Muscle layer of colon (tissue), 2 donors: ENCODE results near the gene IMPDH1.

Source experiments
- H3K27ac ChIP-seq: one replicate; pipeline ENCODE4 v1.7.0; 2013; ENCODE audit warnings: low read depth, mild to moderate bottlenecking, low read length, moderate library complexity
- H3K27me3 ChIP-seq, 2 donors: one replicate each; pipeline ENCODE4 v1.7.0; 2013; ENCODE audit warnings: low read length in 2 of 2, mild to moderate bottlenecking in 2 of 2; ENCODE audit not compliant: insufficient read depth in 2 of 2, control insufficient read depth in 1 of 2
- H3K36me3 ChIP-seq: one replicate; pipeline ENCODE4 v1.7.0; 2013; ENCODE audit warnings: mild to moderate bottlenecking, low read length; ENCODE audit not compliant: insufficient read depth
- H3K4me1 ChIP-seq: one replicate; pipeline ENCODE4 v1.7.0; 2013; ENCODE audit warnings: mild to moderate bottlenecking, low read length; ENCODE audit not compliant: insufficient read depth
- H3K4me3 ChIP-seq, 2 donors: one replicate each; pipeline ENCODE4 v1.7.0; 2013; ENCODE audit warnings: low read length in 2 of 2, low read depth in 1 of 2, mild to moderate bottlenecking in 1 of 2, moderate library complexity in 1 of 2
- H3K9ac ChIP-seq: one replicate; pipeline ENCODE4 v1.7.0; 2013; ENCODE audit warnings: low read length
- H3K9me3 ChIP-seq: one replicate; pipeline ENCODE4 v1.7.0; 2013; ENCODE audit warnings: mild to moderate bottlenecking, low read length
- donor health status: abdominal sarcoma.
- donor health status: Adenocarcinoma of cecum.

IMPDH1 gene

GRCh38 chr7:128400566-128400965, 9.2 kb downstream of the IMPDH1 start:
- peaks cover 50% of the 10 kb centered on the region for H3K36me3 ChIP-seq
- no peaks in the 10 kb centered on the region for H3K27me3 ChIP-seq
- no peak overlapping the region for H3K27ac ChIP-seq
- H3K4me1 ChIP-seq = peaks cover 17% of the 10 kb centered on the region
- no peaks in the 10 kb centered on the region for H3K9me3 ChIP-seq
- H3K9ac ChIP-seq = no peak overlapping the region
- H3K4me3 ChIP-seq = no peak overlapping the region

- Histone ChIP-seq H3K4me3 (no peak overlapping the region), H3K9ac (no peak overlapping the region), H3K36me3 (peaks cover 52% of the 10 kb centered on the region), H3K4me1 (peaks cover 14% of the 10 kb centered on the region), H3K9me3 (no peaks in the 10 kb centered on the region), H3K27me3 (no peaks in the 10 kb centered on the region), H3K27ac (no peak overlapping the region)
Measured at GRCh38 chr7:128399991-128400390, 9.8 kb downstream of the IMPDH1 start.

DNA sequence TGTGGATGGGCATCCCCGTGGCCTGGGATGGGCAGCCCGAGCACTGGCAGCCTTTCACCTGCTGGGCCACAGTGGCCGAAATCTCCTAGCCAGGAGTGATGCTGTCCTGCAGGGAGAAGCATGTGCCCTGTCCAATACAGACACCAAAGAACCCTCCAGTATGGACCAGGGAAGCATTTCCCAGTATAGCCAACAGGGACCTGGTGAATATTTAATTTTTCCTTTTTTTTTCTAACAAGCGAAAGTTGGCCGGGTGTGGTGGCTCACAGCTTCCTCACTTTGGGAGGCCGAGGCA, 11.0 kb downstream of the IMPDH1 start:
- no peaks in the 10 kb centered on the region for H3K9me3 ChIP-seq
- peaks cover 2% of the 10 kb centered on the region for H3K4me1 ChIP-seq
- H3K36me3 ChIP-seq = peaks cover 61% of the 10 kb centered on the region
- H3K4me3 ChIP-seq = no peak overlapping the region
- no peaks in the 10 kb centered on the region for H3K27me3 ChIP-seq
- no peak overlapping the region for H3K27ac ChIP-seq
- no peak overlapping the region for H3K9ac ChIP-seq

DNA sequence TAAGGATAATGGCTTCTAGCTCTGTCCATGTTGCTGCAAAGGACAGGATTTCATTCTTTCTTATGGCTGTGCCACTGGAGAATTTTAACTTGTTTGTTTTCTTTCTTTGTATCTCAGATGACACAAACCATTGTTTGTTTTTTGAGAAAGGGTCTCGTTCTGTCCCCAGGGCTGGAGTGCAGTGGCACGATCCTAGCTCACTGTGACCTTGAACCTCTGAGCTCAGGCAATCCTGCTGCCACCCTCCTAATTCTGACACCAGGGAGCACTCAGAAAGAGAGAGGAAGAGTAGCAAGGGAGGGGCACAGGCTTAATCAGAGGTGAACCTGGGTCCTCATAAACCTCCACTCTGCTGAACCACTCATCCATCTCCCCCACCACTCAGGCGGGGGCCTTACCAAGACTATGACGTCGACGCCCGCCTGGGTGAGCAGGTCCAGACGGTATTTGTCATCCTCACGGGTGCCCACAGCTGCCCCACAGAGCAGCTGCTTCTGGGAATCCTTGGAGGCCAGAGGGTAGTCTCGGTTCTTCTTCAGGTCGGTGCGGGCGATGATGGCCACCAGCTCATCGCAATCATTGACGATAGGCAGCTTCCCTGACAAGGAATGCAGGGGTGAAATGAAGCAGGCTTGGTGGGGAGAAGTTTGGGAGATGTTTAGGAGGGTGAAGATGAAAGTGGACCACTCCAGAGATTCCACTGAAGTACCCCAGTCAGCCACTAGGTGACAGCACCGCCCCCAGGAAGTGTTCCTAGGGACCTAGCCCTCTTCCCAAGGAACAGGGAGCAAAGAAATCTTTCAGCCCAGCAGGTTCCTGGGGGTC, 11.6 kb downstream of the IMPDH1 start:
- Histone ChIP-seq H3K27ac (no peak overlapping the region), H3K9ac (no peak overlapping the region), H3K27me3 (no peaks in the 10 kb centered on the region), H3K4me1 (no peaks in the 10 kb centered on the region), H3K36me3 (peaks cover 60% of the 10 kb centered on the region), H3K4me3 (no peak overlapping the region), H3K9me3 (no peaks in the 10 kb centered on the region)

- H3K9ac ChIP-seq = no peak overlapping the region
- no peaks in the 10 kb centered on the region for H3K27me3 ChIP-seq
- no peak overlapping the region for H3K27ac ChIP-seq
- no peaks in the 10 kb centered on the region for H3K4me1 ChIP-seq
- peaks cover 55% of the 10 kb centered on the region for H3K36me3 ChIP-seq
- H3K9me3 ChIP-seq = no peaks in the 10 kb centered on the region
- H3K4me3 ChIP-seq = no peak overlapping the region
Measured at GRCh38 chr7:128396357-128396756, 13.4 kb downstream of the IMPDH1 start.

GRCh38 chr7:128395748-128396147, 14.0 kb downstream of the IMPDH1 start:
- Histone ChIP-seq H3K27me3 (no peaks in the 10 kb centered on the region), H3K9me3 (no peaks in the 10 kb centered on the region), H3K4me3 (no peak overlapping the region), H3K36me3 (peaks cover 52% of the 10 kb centered on the region), H3K9ac (no peak overlapping the region), H3K27ac (no peak overlapping the region), H3K4me1 (no peaks in the 10 kb centered on the region)

- Histone ChIP-seq H3K9ac (no peak overlapping the region), H3K9me3 (no peaks in the 10 kb centered on the region), H3K4me1 (no peaks in the 10 kb centered on the region), H3K4me3 (no peak overlapping the region), H3K27me3 (no peaks in the 10 kb centered on the region), H3K27ac (no peak overlapping the region), H3K36me3 (peaks cover 44% of the 10 kb centered on the region)
Measured at GRCh38 chr7:128394904-128395496, 14.8 kb downstream of the IMPDH1 start.

DNA sequence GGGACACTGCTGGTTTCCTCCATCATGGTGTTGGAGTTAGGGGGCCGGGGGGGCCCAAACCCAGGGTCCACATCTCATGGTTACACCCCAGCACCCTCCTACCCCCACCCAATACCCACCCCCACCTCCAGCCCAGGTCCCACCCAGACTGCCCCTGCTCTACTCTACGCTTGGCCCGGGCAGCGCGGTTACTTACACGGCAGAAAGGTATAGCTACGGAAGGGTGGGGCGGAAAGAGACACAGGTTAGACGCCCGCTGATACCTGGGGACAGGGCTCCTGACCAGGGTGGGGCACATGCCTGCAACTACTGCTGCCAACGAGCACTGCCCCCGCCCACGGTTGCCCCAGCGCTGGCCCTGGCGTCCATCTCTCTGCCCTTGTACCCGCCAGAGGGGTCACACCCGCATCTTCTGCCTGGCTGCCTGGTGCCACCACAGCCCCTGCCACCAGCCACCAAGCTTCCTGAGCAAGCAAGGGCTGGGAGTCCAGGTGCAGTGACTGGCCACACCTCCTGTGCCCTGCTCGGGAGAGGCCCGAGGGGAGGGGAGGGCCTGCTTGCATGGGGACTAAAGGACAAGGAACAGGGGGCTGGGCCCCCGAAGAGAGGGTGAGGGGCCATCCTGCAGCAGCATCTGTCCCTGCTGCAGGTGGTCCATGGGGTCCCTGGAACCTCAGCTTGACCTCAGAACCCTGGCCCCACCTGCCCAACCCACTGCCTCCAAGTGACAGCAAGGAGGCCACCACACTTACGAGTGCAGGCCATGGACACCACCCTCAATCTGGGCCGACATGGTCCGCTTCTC, 16.1 kb downstream of the IMPDH1 start:
- H3K27me3 ChIP-seq = no peaks in the 10 kb centered on the region
- H3K4me3 ChIP-seq = no peak overlapping the region
- no peak overlapping the region for H3K27ac ChIP-seq
- H3K9ac ChIP-seq = no peak overlapping the region
- H3K9me3 ChIP-seq = no peaks in the 10 kb centered on the region
- H3K4me1 ChIP-seq = no peaks in the 10 kb centered on the region
- peaks cover 41% of the 10 kb centered on the region for H3K36me3 ChIP-seq

GRCh38 chr7:128392446-128393327, 17.1 kb downstream of the IMPDH1 start:
- no peaks in the 10 kb centered on the region for H3K9me3 ChIP-seq
- H3K27me3 ChIP-seq = no peaks in the 10 kb centered on the region
- H3K4me3 ChIP-seq = no peak overlapping the region
- peaks cover 4% of the 10 kb centered on the region for H3K4me1 ChIP-seq
- no peak overlapping the region for H3K27ac ChIP-seq
- no peak overlapping the region for H3K9ac ChIP-seq
- H3K36me3 ChIP-seq = peaks cover 33% of the 10 kb centered on the region

DNA sequence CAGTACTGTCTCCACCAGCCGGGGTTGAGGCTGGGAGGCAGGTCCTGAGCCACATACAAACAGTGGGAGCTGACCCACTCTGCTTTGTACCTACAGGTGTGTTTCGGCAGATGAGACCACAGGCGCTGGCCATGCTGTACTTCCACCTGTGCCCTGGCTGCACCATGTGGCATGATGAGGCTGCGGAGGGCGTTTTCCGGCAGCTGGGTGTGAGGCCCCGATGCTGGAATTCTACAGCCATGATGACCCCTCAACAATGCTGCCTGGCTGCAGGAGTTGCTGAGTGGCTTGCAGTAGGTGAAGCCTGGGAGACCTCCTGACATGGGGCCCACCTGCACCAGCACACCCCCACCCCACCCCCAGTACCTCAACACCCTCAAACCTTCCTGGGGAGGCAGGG, 18.0 kb downstream of the IMPDH1 start:
- H3K9me3 ChIP-seq = no peaks in the 10 kb centered on the region
- H3K36me3 ChIP-seq = peaks cover 24% of the 10 kb centered on the region
- H3K9ac ChIP-seq = no peak overlapping the region
- H3K4me3 ChIP-seq = no peak overlapping the region
- no peaks in the 10 kb centered on the region for H3K27me3 ChIP-seq
- peaks cover 8% of the 10 kb centered on the region for H3K4me1 ChIP-seq
- no peak overlapping the region for H3K27ac ChIP-seq
